Memory B cell (primary cell): ENCODE data around the gene C3AR1.
"Not testable (repeated sequence)": the region's sequence is repeated elsewhere in the genome, so short reads cannot be mapped to it uniquely, and the experiment has no call there.

Experiments used
- ATAC-seq: fragments of 150-1000 bp; cut with Tn5 transposase; 2 replicates; pipeline ENCODE4 v1.10.0; 2021; ENCODE audit warnings: low read depth, mild to moderate bottlenecking, moderate library complexity
- DNase-seq, 2 donors: peaks; one replicate each; pipeline ENCODE4 v3.0.0; 2022; ENCODE audit warnings: low spot score in 2 of 2
- H3K27ac Mint-ChIP-seq: one replicate; pipeline ENCODE4 v1.8.0; 2022; ENCODE audit warnings: mild to moderate bottlenecking, moderate library complexity, mixed read lengths
- H3K27me3 Mint-ChIP-seq: one replicate; pipeline ENCODE4 v1.8.0; 2022; ENCODE audit warnings: mixed read lengths
- H3K36me3 Mint-ChIP-seq: one replicate; pipeline ENCODE4 v1.8.0; 2022; ENCODE audit warnings: mild to moderate bottlenecking, mixed read lengths
- H3K4me1 Mint-ChIP-seq: one replicate; pipeline ENCODE4 v1.8.0; 2022; ENCODE audit warnings: mixed read lengths
- H3K4me3 Mint-ChIP-seq: one replicate; pipeline ENCODE4 v1.8.0; 2022; ENCODE audit warnings: mild to moderate bottlenecking, moderate library complexity, mixed read lengths
- H3K9me3 Mint-ChIP-seq: one replicate; pipeline ENCODE4 v1.8.0; 2022; ENCODE audit warnings: mixed read lengths

Gene C3AR1

GRCh38 chr12:8078916-8079315, 12.8 kb upstream of the C3AR1 start:
- Mint-ChIP-seq H3K27ac (peak overlapping the region; percentile 81), H3K4me3 (no peak overlapping the region), H3K36me3 (no peaks in the 10 kb centered on the region), H3K9me3 (no peaks in the 10 kb centered on the region), H3K4me1 (peaks cover 21% of the 10 kb centered on the region), H3K27me3 (no peaks in the 10 kb centered on the region)
- DNase-seq (no peak), ATAC-seq (no peak)

- H3K36me3 Mint-ChIP-seq = no peaks in the 10 kb centered on the region
- no peaks in the 10 kb centered on the region for H3K27me3 Mint-ChIP-seq
- ATAC-seq = no peak
- H3K4me1 Mint-ChIP-seq = peaks cover 19% of the 10 kb centered on the region
- peak in 1 of 2 donors; percentile 19 for DNase-seq
- H3K4me3 Mint-ChIP-seq = no peak overlapping the region
- H3K27ac Mint-ChIP-seq = no peak overlapping the region
- H3K9me3 Mint-ChIP-seq = no peaks in the 10 kb centered on the region
Observed at GRCh38 chr12:8078398-8078797, 12.2 kb upstream of the C3AR1 start.

GRCh38 chr12:8077207-8077606, 11.0 kb upstream of the C3AR1 start:
- Mint-ChIP-seq H3K27me3 (no peaks in the 10 kb centered on the region), H3K27ac (no peak overlapping the region), H3K9me3 (no peaks in the 10 kb centered on the region), H3K4me1 (peaks cover 9% of the 10 kb centered on the region), H3K4me3 (no peak overlapping the region), H3K36me3 (no peaks in the 10 kb centered on the region)
- no peak for ATAC-seq
- no peak for DNase-seq

- Mint-ChIP-seq H3K27ac (no peak overlapping the region), H3K4me1 (peaks cover 9% of the 10 kb centered on the region), H3K36me3 (no peaks in the 10 kb centered on the region), H3K27me3 (no peaks in the 10 kb centered on the region), H3K4me3 (no peak overlapping the region), H3K9me3 (no peaks in the 10 kb centered on the region)
- DNase-seq (no peak), ATAC-seq (no peak)
Observed at GRCh38 chr12:8076366-8076765, 10.2 kb upstream of the C3AR1 start.

- no peak for DNase-seq
- no peak for ATAC-seq
- Mint-ChIP-seq H3K36me3 (no peaks in the 10 kb centered on the region), H3K9me3 (no peaks in the 10 kb centered on the region), H3K27me3 (no peaks in the 10 kb centered on the region), H3K4me3 (no peak overlapping the region), H3K27ac (no peak overlapping the region), H3K4me1 (peaks cover 7% of the 10 kb centered on the region)
Observed at GRCh38 chr12:8075935-8076334, 9.8 kb upstream of the C3AR1 start.

GRCh38 chr12:8071820-8072219, 5.7 kb upstream of the C3AR1 start:
- H3K27me3 Mint-ChIP-seq, H3K4me1 Mint-ChIP-seq, DNase-seq, H3K9me3 Mint-ChIP-seq, ATAC-seq, H3K4me3 Mint-ChIP-seq, H3K27ac Mint-ChIP-seq, H3K36me3 Mint-ChIP-seq: not testable (repeated sequence)

GRCh38 chr12:8069582-8069981, 3.4 kb upstream of the C3AR1 start:
- H3K4me1 Mint-ChIP-seq = peaks cover 8% of the 10 kb centered on the region
- no peak for DNase-seq
- H3K4me3 Mint-ChIP-seq = no peak overlapping the region
- H3K36me3 Mint-ChIP-seq = no peaks in the 10 kb centered on the region
- H3K27me3 Mint-ChIP-seq = no peaks in the 10 kb centered on the region
- no peak for ATAC-seq
- no peaks in the 10 kb centered on the region for H3K9me3 Mint-ChIP-seq
- H3K27ac Mint-ChIP-seq = no peak overlapping the region

- Mint-ChIP-seq H3K27ac (no peak overlapping the region), H3K36me3 (peaks cover 3% of the 10 kb centered on the region), H3K4me3 (no peak overlapping the region), H3K9me3 (no peaks in the 10 kb centered on the region), H3K27me3 (peaks cover 5% of the 10 kb centered on the region), H3K4me1 (peaks cover 11% of the 10 kb centered on the region)
- ATAC-seq (no peak), DNase-seq (no peak)
Observed at GRCh38 chr12:8064131-8064530, 2.0 kb downstream of the C3AR1 start.

- Mint-ChIP-seq H3K4me3 (no peak overlapping the region), H3K4me1 (peaks cover 2% of the 10 kb centered on the region), H3K36me3 (peaks cover 20% of the 10 kb centered on the region), H3K9me3 (no peaks in the 10 kb centered on the region), H3K27ac (no peak overlapping the region), H3K27me3 (peaks cover 5% of the 10 kb centered on the region)
- DNase-seq (no peak), ATAC-seq (no peak)
Observed at GRCh38 chr12:8058506-8058905, 7.7 kb downstream of the C3AR1 start.

GRCh38 chr12:8057839-8058238, 8.3 kb downstream of the C3AR1 start:
- ATAC-seq (no peak), DNase-seq (no peak)
- Mint-ChIP-seq H3K9me3 (no peaks in the 10 kb centered on the region), H3K27me3 (peaks cover 2% of the 10 kb centered on the region), H3K4me1 (peaks cover 2% of the 10 kb centered on the region), H3K27ac (no peak overlapping the region), H3K4me3 (no peak overlapping the region), H3K36me3 (peaks cover 23% of the 10 kb centered on the region)

GRCh38 chr12:8057306-8057705, 8.9 kb downstream of the C3AR1 start:
- no peak for DNase-seq
- peaks cover 2% of the 10 kb centered on the region for H3K4me1 Mint-ChIP-seq
- H3K36me3 Mint-ChIP-seq = peaks cover 27% of the 10 kb centered on the region
- H3K4me3 Mint-ChIP-seq = no peak overlapping the region
- H3K27ac Mint-ChIP-seq = no peak overlapping the region
- H3K9me3 Mint-ChIP-seq = no peaks in the 10 kb centered on the region
- no peak for ATAC-seq
- H3K27me3 Mint-ChIP-seq = peaks cover 2% of the 10 kb centered on the region

- Mint-ChIP-seq H3K4me3 (no peak overlapping the region), H3K4me1 (peaks cover 2% of the 10 kb centered on the region), H3K9me3 (no peaks in the 10 kb centered on the region), H3K36me3 (peaks cover 33% of the 10 kb centered on the region), H3K27ac (no peak overlapping the region), H3K27me3 (peaks cover 2% of the 10 kb centered on the region)
- ATAC-seq (no peak), DNase-seq (no peak)
Observed at GRCh38 chr12:8054816-8055215, 11.3 kb downstream of the C3AR1 start.

- DNase-seq = no peak
- no peaks in the 10 kb centered on the region for H3K9me3 Mint-ChIP-seq
- no peak overlapping the region for H3K27ac Mint-ChIP-seq
- H3K36me3 Mint-ChIP-seq = peaks cover 46% of the 10 kb centered on the region
- peaks cover 2% of the 10 kb centered on the region for H3K4me1 Mint-ChIP-seq
- H3K27me3 Mint-ChIP-seq = no peaks in the 10 kb centered on the region
- no peak for ATAC-seq
- no peak overlapping the region for H3K4me3 Mint-ChIP-seq
Observed at GRCh38 chr12:8052679-8053078, 13.5 kb downstream of the C3AR1 start.

GRCh38 chr12:8050600-8051250, 15.4 kb downstream of the C3AR1 start:
- Mint-ChIP-seq H3K27me3 (no peaks in the 10 kb centered on the region), H3K27ac (peak overlapping the region; percentile 76), H3K36me3 (peaks cover 49% of the 10 kb centered on the region), H3K4me1 (peaks cover 2% of the 10 kb centered on the region), H3K9me3 (no peaks in the 10 kb centered on the region), H3K4me3 (no peak overlapping the region)
- ATAC-seq (no peak), DNase-seq (no peak)

- no peaks in the 10 kb centered on the region for H3K27me3 Mint-ChIP-seq
- H3K27ac Mint-ChIP-seq = no peak overlapping the region
- DNase-seq (no peak), ATAC-seq (no peak)
- H3K4me1 Mint-ChIP-seq = peaks cover 2% of the 10 kb centered on the region
- H3K9me3 Mint-ChIP-seq = no peaks in the 10 kb centered on the region
- peaks cover 41% of the 10 kb centered on the region for H3K36me3 Mint-ChIP-seq
- H3K4me3 Mint-ChIP-seq = no peak overlapping the region
Observed at GRCh38 chr12:8048906-8049305, 17.3 kb downstream of the C3AR1 start.
